ENCODE results near the gene TNFRSF14.
A peak's percentile ranks its signal among the peaks of the same experiment; 100 is the strongest.

TNFRSF14 gene

DNA sequence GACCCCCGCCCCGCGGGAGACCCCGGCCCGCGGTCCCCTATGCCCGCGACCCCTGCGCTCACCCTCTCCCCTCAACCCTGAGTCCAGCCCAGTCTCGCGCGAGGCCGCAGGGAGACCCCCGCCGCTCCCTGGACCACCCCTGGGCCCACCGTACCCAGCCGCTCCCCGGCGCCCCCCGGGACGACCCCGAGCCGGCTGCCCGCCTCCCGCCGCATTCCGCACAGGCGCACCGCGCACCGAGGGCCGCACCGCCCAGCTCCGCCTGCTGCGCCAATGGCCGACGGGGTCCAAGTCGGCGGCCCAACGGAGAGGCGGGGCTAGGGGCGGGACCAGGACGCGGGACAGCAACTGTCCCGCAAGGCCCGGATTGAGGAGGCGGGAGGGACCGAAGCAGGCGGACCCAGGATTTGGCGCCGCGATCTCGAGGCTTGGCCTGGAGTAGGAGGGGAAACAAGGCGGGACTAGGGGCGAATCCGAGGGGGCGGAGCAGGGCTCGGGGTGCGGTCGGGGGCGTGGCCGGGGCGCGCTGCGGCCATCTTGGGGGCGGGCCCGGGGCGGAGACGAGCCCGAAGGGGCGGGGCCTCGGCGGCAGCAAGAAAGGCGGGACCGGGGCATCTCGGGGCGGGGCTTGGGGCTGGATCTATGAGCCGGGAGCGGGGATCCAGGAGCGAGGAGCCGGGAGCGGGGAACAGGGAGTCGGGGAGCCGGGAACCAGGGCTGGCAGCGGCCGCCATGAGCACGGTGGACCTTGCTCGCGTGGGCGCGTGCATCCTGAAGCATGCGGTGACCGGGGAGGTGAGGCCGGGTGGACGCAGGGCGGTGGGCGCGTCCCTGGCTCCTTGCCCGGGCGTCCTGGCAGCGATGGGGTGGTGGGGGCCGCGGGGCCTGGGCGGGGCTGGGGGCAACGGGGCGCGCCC is 30.2 kb downstream of the TNFRSF14 start, which contains the start of gene PRXL2B:
TSS of gene PRXL2B (plus strand) at position 624 of the 917 bp plus-strand sequence. CDS start at position 733, 109 bp downstream.
- peaks cover 9% of the 10 kb centered on the region for H3K36me3 ChIP-seq
- H3K27ac ChIP-seq: peak within 1 kb of the TSS; percentile 98

DNA sequence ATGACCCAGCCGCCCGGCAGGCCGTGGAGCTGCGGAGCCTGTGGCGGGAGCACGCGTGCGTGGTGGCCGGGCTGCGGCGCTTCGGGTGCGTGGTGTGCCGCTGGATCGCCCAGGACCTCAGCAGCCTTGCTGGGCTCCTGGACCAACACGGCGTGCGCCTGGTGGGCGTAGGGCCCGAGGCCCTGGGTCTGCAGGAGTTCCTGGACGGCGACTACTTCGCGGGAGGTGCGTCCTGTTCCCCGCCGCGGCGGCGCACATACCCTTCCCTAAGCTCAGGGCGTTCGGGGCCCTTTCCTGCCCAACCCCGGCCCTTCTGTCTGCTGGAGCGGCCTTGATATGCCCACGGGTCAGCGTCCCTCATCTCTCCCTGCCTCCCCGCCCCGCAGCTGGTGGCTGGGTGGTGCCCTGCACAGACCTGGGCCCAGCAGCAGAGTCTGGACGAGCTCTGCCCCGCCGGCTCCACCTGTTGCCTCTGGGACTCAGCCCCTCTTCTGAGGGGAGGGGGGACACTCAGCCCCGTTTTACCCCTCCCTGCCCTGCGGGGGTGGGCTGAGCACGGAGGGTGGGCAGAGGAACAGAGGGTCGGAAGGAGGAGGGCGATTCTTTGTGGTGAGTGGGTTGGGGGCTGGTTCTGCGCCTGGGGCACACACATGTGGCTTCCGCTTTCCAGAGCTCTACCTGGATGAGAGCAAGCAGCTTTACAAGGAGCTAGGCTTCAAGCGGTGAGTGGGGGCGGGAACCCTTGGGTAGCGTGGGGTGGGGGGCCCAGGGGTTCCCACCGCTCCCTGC is 31.1 kb downstream of the TNFRSF14 start:
- no peak for TF ChIP-seq Cebpa-rat (IDR thresholded peaks at IDR 0.05)
- Histone ChIP-seq H3K4me3 (peak overlapping the region; percentile 77), H3K27ac (peak overlapping the region; percentile 51), H3K36me3 (peaks cover 9% of the 10 kb centered on the region), H4K20me1 (peaks cover 20% of the 10 kb centered on the region), H3K27me3 (peaks cover 3% of the 10 kb centered on the region; the same call in 1 of the 2 replicates), H3K4me2 (peak overlapping the region; percentile 99), H3K9me3 (no peaks in the 10 kb centered on the region), H3K9ac (peak overlapping the region; percentile 78), H3K4me1 (peaks cover 65% of the 10 kb centered on the region)

More for the DNA sequence above, 30.2 kb downstream of the TNFRSF14 start, which contains the start of gene PRXL2B:
- H3K9ac ChIP-seq: peak within 1 kb of the TSS; percentile 88
- peaks cover 68% of the 10 kb centered on the region for H3K4me1 ChIP-seq
- peak within 1 kb of the TSS; percentile 77 for H3K4me3 ChIP-seq
- H3K4me2 ChIP-seq: peak within 1 kb of the TSS; percentile 99
- no peak for TF ChIP-seq Cebpa-rat (IDR thresholded peaks at IDR 0.05)
- H3K9me3 ChIP-seq: no peaks in the 10 kb centered on the region
- peaks cover 20% of the 10 kb centered on the region for H4K20me1 ChIP-seq
- peaks cover 3% of the 10 kb centered on the region; the same call in 1 of the 2 replicates for H3K27me3 ChIP-seq

DNA sequence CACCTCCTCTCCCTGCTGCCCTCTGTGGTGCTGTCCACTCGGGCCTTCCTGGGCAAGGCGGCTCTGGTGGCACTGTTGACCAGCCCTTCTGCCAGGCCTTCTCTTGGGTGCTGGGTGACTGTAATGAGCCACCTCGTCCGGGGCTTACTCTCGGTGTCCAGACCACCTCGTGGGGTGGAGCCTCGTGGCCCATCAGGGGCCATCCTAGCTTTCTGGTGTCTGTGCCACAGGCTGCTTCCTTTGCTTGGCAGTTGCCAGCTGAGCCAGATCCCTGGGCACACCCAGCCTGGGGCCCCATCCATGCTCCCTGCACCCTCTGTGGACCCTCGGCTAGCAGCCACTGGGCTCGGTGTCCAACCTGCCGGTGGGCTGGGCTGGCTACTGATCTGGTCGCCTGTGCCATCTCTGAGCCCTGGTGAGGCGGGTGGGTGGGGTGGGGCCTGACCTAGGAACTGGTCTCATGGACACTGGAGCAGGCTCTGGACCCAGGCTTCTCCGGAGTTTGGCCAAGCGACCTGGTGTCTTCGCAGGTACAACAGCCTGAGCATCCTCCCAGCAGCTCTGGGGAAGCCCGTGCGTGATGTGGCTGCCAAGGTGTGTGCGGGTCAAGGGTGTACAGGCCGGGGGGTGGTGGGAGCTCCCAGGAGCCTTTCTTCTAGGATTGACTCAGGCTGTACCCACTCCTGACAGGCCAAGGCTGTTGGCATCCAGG is 31.8 kb downstream of the TNFRSF14 start:
- no peak for TF ChIP-seq Cebpa-rat (IDR thresholded peaks at IDR 0.05)
- peaks cover 9% of the 10 kb centered on the region for H3K36me3 ChIP-seq
- H3K27me3 ChIP-seq: peaks cover 3% of the 10 kb centered on the region; the same call in 1 of the 2 replicates
- no peak overlapping the region for H3K27ac ChIP-seq
- peak overlapping the region; percentile 77 for H3K4me3 ChIP-seq
- peaks cover 63% of the 10 kb centered on the region for H3K4me1 ChIP-seq
- 0 out of 2 replicates have a peak overlapping the region, but pooled peaks have one; percentile 34 for H3K9ac ChIP-seq
- peak overlapping the region; percentile 99 for H3K4me2 ChIP-seq
- no peaks in the 10 kb centered on the region for H3K9me3 ChIP-seq
- peaks cover 20% of the 10 kb centered on the region for H4K20me1 ChIP-seq

DNA sequence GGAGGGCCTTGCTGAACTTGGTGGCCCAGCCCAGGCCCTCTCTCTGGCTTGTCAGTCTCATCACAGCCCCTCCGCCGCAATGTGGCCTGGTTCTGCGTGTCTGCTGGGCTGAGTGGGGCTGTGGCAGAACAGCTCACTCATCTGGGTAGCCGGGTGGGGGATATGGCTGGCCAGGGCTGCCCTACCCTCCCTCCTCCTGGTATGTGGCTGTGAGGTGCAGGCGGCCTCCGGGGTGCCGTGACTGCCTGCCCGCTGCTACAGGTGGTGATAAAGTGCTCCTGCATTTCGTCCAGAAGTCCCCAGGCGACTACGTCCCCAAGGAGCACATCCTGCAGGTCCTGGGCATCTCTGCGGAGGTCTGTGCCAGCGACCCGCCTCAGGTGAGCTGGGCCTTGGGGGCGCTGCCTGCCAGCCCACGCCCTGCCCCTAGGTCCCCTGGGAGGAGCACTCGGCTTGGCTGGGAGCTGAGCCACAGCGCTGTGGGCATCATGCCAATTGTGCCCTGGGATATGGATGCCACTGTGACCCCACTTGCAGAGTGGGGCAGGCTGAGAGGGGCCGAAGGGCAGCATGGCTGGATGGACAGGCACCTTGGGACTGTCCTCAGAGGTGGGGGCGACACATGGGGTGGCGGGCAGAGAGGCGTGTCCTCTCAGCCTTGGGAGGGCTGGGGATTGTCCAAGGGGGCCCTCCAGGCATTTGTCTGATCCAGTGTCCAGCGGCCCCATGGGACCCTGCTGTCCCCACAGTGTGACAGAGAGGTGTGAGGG is 32.7 kb downstream of the TNFRSF14 start:
- Histone ChIP-seq H3K9me3 (no peaks in the 10 kb centered on the region), H3K4me2 (peak overlapping the region; percentile 99), H3K36me3 (peaks cover 9% of the 10 kb centered on the region), H3K9ac (0 out of 2 replicates have a peak overlapping the region, but pooled peaks have one; percentile 34), H3K4me3 (no peak overlapping the region), H3K27me3 (peaks cover 3% of the 10 kb centered on the region; the same call in 1 of the 2 replicates), H3K27ac (no peak overlapping the region), H4K20me1 (peaks cover 20% of the 10 kb centered on the region), H3K4me1 (peaks cover 63% of the 10 kb centered on the region)
- TF ChIP-seq Cebpa-rat (IDR thresholded peaks at IDR 0.05): no peak

DNA sequence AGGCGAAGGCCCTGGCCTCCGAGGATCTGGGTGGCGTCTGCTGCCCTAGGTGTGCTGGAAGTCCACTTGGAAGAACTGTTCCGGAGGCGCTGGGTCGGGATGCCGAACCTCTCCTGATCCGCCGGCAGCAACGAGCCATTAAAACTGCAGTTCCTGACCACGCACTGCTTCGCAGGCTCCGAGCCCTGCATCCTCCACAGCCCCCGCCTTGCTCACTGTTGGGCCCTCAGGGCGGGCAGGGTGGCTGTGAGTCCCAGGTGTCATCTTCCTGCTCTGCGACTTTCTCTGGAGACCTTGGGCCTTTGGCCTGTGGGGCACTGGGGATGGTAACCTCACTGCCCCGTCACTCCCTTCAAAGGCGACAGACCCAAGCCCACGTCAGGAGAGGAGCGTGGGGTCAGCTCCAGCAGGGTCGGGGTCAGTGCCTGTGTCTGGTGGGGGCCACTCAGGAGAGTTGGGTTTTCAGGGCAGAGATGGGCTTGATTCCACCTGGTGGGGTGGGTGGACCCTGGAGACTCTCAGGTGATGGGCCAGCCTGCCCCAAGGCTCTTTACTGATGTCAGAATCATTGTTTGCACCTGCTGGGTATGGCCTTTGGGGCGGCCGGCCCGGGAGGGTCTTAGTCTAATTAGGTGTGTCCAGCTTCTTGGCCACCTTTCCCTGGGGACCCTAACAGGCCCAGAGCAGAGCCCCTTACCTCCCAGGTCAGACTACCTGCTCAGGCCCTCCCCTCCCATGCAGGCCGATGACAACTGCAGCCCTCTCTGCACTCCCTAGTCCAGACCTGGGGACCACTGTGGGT is 33.5 kb downstream of the TNFRSF14 start:
- Histone ChIP-seq H3K4me3 (no peak overlapping the region), H3K4me1 (peaks cover 63% of the 10 kb centered on the region), H3K4me2 (peak overlapping the region; percentile 99), H4K20me1 (peaks cover 20% of the 10 kb centered on the region), H3K9ac (no peak overlapping the region), H3K27me3 (peaks cover 3% of the 10 kb centered on the region; the same call in 1 of the 2 replicates), H3K9me3 (no peaks in the 10 kb centered on the region), H3K27ac (no peak overlapping the region), H3K36me3 (peaks cover 9% of the 10 kb centered on the region)
- TF ChIP-seq Cebpa-rat (IDR thresholded peaks at IDR 0.05): no peak

DNA sequence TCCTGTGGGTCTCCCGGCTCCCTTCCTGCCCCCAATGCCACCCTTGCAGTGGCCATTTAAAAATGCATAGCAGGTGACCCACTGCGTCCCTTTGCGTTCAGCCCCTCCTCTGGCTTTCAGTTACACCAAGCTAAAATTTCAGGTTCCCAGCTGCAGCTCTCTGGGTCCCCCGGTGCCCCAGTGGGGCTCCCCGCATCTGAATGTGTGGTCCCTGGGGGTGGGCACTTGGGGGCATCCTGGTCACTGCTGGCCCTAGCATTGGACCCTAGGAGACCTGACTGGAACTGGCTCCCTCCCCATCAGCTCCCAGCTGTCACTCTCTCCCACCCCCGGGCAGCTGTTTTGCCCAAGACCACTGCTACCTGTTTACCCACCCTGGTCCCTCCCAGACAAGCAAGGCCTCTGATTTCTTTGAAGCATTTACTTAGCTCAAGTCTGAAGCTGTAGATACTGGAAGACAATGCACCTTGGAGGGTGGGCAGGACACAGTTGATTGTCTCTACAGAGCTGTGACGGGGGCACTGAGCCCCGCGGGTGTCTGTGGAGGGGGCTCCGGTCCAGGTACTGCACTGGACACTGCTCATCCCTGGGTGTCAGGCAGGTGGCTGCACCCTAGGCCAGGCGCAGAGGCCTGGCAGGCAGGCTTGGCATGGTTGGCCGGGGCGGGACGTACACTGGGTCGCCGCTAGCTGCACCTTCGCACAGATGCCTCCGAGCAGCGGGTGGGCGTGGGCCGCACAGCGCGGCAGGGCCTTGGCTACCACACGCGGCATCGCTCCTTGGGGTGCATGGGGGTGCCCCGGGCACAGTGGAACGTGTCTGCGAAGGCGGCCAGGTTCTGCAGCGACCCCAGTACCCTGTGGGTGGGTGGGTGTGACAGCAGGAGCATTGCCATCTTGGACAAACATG is 34.3 kb downstream of the TNFRSF14 start:
- no peak overlapping the region for H3K4me3 ChIP-seq
- H3K9me3 ChIP-seq: no peaks in the 10 kb centered on the region
- H3K36me3 ChIP-seq: peaks cover 9% of the 10 kb centered on the region
- H3K27me3 ChIP-seq: peaks cover 3% of the 10 kb centered on the region; the same call in 1 of the 2 replicates
- H3K4me2 ChIP-seq: no peak overlapping the region
- H3K27ac ChIP-seq: no peak overlapping the region
- H3K4me1 ChIP-seq: peaks cover 56% of the 10 kb centered on the region
- H3K9ac ChIP-seq: no peak overlapping the region
- H4K20me1 ChIP-seq: peaks cover 20% of the 10 kb centered on the region
- no peak for TF ChIP-seq Cebpa-rat (IDR thresholded peaks at IDR 0.05)

DNA sequence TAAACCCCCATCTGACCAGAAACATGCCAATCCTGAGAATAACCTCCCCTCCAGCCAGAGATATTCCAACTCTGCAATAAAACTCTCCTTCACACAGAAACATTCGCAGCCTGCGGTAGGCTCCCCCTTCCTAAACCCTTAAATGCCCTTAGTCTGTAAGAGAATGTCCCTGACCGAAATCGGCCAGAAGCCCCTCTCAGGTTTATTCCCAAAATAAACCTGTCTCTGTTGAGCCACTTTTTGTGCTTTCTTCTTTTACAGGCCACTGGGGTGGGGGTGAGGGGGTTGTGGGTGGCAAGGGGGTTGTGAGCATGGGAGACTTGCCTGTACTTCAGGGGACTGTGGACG is 35.0 kb downstream of the TNFRSF14 start:
- Histone ChIP-seq H3K36me3 (peaks cover 9% of the 10 kb centered on the region), H4K20me1 (peaks cover 20% of the 10 kb centered on the region), H3K4me3 (no peak overlapping the region), H3K4me2 (no peak overlapping the region; the same call in 1 of the 2 replicates), H3K27me3 (peaks cover 10% of the 10 kb centered on the region; the same call in 1 of the 2 replicates), H3K4me1 (peaks cover 60% of the 10 kb centered on the region), H3K27ac (no peak overlapping the region), H3K9ac (no peak overlapping the region), H3K9me3 (no peaks in the 10 kb centered on the region)
- TF ChIP-seq Cebpa-rat (IDR thresholded peaks at IDR 0.05): no peak
